ENCODE measurements around the gene SPDYE16. TPM values are rescaled to one million over a fixed set of nuclear protein-coding genes. Genes with fewer than 3 reads are reported as not detected.
"Not testable (repeated sequence)": the region's sequence is repeated elsewhere in the genome, so short reads cannot be mapped to it uniquely, and the experiment has no call there.

SPDYE16 gene
- polyA plus RNA-seq, 3 donors, result 1.0 to 1.8 (median 1.3) TPM

DNA sequence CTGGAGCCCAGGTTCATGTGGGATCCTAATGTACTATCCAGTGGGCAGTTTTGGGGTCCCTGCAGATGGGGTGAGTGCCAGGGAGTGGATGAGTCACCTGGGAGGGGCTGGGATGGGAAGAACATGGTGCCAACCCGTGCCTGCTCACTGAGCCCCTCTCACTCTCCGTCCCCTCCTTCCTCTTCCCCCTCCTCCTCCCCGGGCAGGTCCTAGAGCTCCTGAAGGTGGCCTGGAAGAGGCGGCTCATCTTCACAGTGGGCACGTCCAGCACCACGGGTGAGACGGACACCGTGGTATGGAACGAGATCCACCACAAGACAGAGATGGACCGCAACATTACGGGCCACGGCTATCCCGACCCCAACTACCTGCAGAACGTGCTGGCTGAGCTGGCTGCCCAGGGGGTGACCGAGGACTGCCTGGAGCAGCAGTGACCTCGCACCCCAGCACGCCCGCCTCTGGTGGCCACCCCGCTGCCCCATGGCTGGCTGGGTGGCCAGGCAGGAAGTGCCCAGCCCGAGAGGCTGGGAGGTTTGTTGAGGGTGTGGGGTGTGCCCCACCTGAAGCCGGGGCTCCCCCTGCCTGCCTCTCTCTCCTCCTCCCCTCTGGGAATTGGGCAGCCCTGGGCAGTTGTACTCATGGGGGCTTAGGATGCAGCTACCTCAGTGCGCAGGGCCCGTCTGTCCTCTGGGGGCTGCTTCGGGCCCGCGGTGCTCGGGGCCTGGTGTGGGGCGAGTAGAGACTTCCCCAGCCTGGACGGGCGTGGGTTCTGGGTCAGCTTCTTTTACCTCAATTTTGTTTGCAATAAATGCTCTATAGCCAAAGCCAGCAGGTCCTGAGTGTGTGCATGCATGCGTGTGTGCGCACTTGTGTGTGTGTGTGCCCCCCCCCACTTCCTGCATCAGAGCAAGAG, 37.7 kb downstream of the SPDYE16 start:
- DNase-seq (ENCODE audit: low read depth in 3 of 3, low spot score in 2 of 3), result no peak

DNA sequence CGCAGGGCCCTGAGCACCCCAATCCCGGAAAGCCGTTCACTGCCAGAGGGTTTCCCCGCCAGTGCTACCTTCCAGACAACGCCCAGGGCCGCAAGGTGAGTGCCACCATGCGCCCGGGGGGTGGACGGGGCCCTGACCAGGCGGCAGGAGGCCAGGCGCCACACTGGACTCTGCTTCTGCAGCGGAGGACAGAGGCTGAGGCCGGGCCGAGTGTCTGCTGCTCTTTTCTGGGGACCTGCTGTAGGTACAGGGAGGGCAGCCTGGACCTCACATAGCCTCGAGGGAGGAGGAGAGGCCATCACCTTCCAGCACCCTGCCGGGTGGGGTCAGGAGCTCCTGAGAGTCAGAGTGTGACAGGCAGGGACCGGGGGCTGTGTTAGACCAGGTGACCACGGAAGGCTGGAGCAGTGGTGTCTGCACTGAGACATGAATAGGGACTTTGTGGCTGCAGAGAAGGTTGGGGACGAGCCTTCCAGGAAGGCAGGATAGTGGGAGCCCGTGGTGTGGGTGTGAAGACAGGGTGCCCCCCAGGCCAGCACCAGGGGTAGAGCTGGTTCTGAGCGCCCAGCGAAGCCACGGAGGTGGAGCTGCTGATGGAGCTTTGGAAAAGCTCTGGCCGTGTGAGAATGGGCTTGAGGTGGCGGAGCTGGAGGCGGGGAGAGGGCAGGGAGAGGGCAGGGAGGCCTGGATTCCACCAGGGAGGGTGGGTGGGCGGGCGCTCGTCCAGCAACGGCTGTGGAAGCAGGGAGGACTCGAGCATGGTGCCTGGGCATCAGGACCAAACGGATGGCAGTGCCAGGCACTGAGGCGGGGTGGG, 38.5 kb downstream of the SPDYE16 start:
- DNase-seq (ENCODE audit: low read depth in 3 of 3, low spot score in 2 of 3), result not testable (repeated sequence)

DNA sequence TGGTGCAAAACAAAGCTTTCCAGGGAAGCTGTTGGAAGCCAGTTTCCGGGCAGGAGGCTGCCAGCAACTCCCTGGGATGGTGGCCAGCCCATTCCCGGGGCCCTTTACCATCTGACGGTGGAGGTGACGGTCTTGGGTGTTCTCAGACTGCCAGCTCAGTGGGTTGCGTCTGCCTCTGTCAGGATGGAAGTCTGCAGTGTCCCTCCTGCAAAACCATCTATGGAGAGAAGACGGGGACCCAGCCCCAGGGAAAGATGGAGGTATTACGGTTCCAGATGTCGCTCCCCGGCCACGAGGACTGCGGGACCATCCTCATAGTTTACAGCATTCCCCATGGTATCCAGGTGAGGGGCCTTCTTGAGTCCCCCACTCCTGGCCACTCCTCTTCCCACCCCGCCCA, 39.9 kb downstream of the SPDYE16 start:
- not testable (repeated sequence) for DNase-seq (ENCODE audit: low read depth in 3 of 3, low spot score in 2 of 3)

DNA sequence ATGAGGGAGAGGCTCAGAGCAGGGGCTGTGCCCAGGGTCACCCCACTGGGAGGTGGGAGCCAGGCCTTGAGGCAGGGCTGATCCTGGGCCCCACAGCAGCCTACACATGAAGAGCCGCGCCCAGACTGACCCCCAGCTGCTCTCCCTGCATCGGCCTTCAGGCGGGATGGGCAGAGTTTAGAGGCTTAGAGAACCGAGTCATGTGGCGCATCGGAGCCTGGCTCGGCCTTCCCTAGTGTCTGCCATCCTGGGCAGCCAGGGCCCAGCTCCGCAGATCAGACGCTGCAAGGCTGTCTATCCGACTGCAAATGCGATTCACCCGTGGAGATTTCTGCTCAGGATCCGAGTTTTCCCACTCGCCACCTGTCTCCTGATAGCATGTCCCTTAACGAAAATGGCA, 40.3 kb downstream of the SPDYE16 start:
- not testable (repeated sequence) for DNase-seq (ENCODE audit: low read depth in 3 of 3, low spot score in 2 of 3)

DNA sequence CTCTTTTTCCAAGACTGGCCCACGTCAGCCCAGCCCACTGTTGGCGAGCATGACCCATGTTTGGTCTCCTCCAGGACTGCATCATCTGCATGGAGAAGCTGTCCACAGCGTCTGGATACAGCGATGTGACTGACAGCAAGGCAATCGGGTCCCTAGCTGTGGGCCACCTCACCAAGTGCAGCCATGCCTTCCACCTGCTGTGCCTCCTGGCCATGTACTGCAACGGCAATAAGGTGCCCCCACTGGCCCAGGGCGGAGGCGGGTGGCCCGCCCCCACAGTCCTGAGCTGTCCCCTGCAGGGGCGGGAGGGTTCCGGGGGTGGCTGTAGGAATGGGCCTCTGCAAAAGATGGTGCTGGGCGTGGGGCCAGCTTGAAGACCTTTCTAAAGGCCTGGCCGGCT, 40.9 kb downstream of the SPDYE16 start:
- DNase-seq (ENCODE audit: low read depth in 3 of 3, low spot score in 2 of 3), result not testable (repeated sequence)

DNA sequence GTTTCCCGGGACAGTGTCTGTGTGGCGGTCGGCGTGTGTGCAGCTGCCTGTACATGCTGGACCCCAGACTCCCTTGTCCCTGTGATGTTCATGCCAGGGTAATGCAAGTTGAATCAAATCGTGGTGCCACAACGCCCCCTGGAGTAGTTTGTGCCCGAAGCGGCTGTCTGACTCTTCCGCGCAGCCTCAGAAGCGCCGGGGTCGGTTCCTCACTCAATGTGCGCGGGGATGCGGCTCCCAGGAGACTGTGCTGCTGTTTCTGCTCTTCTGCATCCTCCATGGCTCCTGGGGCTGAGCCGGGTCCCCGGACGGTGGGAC, 43.2 kb downstream of the SPDYE16 start:
- DNase-seq (ENCODE audit: low read depth in 3 of 3, low spot score in 2 of 3), result not testable (repeated sequence)

DNA sequence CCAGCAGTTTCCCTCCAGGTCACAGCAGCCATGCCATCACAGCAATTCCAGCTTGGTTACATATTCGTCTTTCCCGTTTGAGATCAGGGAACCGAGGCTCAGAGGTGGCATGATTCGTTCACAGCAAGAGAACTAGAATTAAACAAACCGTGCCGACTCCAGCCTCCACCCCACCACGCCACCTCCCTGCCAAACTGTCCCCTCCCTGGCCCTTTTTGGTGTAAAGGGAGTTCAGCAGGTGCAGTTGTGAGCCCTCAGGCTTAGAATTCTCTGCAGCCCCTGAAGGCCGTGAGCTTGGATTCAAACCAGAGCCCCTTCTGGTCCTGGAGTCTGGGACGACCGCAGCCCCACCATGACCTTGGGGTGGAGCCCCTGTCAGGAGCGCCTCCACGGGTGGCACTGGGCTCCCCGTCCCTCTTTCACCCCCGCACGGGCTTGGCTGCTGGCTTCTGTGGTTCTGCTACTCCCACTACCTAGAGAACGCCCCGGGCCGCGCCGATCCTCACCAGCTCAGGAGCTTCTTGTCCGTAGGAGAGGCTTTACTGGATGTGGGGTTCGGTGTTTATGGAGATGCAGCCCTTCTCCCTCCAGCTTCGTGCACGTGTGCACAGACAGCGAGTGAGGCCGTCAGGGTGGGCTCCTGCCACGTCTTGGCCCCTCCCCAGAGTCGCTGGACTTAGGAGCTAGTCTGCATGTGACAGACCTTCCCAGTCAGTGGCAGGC, 43.7 kb downstream of the SPDYE16 start:
- not testable (repeated sequence) for DNase-seq (ENCODE audit: low read depth in 3 of 3, low spot score in 2 of 3)

DNA sequence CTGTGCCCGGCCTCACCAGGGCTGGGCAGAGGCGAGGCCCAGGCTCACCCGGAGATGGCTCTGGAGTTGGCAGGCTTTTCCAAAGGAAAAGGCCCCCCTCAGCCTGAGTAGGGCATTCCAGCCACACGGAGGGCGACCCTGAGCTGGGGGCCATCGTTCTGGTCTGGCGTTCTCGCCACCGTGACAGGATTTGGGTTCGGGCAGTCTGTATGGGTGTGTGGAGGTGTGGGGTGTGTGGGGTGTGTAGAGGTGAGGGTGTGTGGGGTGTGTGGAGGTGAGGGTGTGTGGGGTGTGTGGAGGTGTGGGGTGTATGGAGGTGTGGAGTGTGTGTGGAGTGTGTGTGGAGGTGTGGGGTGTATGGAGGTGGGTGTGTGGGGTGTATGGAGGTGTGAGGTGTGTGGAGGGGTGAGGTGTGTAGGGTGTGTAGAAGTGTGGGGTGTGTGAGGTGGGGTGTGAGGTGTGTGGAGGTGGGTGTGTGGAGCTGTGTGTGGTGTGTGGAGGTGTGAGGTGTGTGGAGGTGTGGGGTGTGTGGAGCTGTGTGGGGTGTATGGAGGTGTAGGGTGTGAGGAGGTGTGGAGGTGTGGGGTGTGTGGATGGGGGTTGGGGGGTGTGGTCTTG, 44.4 kb downstream of the SPDYE16 start:
- not testable (repeated sequence) for DNase-seq (ENCODE audit: low read depth in 3 of 3, low spot score in 2 of 3)

DNA sequence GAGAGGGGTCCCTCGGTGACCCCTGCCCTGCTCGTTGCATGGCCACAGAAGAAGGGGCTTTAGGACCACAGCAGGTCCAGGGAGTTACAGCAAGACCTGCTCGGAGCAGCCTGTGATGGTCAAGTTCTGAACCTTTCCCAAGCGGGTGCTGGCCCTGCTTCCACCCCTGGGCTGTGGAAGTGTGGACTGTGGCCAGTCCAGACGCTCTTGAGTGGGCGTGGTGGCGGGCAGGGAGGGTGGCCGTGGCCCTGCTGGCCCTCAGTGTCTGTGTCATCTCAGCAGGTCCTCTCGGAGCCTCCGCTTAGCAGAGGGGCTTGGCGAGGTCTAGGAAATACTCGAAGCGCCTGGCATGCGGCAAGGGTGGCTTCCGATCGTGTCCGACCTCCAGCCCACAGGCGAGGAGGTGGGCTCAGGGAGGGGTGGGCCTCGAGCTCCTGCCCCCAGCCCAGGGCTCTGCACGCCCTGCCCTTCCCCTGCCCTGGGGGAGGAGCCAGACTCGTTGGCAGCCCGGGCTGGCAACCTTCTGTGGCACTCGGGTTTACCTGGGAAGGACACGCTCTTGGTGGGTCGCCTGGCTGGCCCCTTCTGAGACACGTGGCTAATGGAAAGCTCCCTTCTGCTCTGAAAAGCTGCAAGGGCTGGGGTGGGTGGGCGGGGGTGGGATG, 45.0 kb downstream of the SPDYE16 start:
- DNase-seq (ENCODE audit: low read depth in 3 of 3, low spot score in 2 of 3), result not testable (repeated sequence)

DNA sequence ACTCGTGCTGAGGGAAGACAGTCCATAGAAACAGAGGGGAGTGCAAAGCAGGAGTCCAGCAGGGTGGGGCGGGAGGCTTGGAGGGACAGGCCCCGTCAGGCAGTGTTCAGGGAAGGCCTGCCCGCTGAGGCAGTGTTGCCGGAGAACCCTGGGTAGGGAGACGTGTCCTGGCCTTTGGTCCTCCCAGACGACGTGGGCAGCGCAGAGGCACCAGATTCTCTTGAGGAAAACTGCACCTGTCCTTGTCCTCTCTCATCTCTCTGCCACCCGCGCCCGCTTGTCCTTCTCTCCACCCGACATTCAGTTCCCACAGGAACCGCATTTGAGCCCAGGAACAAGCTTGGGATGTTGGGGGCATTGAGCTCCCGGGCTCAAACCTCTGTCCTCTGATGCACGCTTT, 47.4 kb downstream of the SPDYE16 start:
- DNase-seq (ENCODE audit: low read depth in 3 of 3, low spot score in 2 of 3), result not testable (repeated sequence)

DNA sequence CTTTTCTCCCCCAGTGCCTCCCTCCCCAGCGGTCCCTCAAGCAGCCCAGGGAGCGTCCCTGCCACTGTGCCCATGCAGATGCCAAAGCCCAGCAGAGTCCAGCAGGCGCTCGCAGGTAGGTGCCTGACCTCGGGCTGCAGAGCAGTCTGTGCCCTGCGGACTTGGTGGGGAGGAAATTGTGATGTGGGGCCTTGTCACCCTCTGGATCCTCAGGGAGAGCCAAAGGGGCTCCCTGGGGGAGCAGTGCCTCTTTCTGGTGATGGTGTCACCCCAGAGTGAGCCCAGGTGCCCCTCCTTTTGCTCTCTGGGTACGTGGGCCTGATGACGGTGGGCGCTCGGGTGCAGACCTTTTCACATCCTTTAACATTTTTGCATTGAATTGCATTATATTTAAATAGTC, 51.0 kb downstream of the SPDYE16 start:
- DNase-seq (ENCODE audit: low read depth in 3 of 3, low spot score in 2 of 3), result not testable (repeated sequence)

DNA sequence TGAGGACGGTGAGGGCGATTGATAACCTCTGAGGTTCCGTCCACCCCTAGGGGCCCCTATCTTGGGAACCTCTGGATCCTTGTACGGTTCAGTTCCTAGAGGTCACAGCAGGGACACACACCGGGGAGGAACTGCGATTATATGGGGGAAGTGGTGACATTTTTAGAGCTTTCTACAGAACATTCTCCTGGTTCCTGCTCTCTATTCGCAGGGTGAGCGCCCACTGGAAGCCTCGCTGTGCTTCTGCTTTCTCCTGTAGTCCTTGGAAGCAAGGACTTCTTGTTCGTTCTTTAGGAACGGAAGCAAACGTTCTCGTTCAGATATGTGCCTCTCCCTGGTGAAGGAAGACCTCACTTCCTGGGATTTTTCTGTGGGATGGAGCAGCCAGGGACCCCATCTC, 55.1 kb downstream of the SPDYE16 start:
- not testable (repeated sequence) for DNase-seq (ENCODE audit: low read depth in 3 of 3, low spot score in 2 of 3)

DNA sequence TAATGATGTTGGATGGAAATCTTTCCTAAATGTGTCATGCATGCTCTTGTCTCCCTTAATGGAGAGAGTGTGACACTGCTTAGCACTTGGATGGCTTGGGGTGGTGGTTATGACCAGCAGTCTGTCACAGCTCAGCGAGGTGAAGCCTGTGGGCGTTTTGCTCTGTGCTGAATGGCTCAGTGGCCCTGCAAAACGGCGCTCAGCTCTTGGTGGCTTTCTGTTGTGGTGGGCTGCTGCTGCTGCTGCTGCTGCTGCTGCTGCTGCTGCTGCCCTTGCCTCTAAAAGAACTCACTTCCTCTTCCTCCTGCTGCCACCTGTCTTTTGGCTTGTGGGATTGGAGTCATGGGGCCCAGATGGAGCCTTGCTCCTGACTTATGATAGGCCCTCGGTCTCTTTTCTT, 56.5 kb downstream of the SPDYE16 start:
- DNase-seq (ENCODE audit: low read depth in 3 of 3, low spot score in 2 of 3), result not testable (repeated sequence)

DNA sequence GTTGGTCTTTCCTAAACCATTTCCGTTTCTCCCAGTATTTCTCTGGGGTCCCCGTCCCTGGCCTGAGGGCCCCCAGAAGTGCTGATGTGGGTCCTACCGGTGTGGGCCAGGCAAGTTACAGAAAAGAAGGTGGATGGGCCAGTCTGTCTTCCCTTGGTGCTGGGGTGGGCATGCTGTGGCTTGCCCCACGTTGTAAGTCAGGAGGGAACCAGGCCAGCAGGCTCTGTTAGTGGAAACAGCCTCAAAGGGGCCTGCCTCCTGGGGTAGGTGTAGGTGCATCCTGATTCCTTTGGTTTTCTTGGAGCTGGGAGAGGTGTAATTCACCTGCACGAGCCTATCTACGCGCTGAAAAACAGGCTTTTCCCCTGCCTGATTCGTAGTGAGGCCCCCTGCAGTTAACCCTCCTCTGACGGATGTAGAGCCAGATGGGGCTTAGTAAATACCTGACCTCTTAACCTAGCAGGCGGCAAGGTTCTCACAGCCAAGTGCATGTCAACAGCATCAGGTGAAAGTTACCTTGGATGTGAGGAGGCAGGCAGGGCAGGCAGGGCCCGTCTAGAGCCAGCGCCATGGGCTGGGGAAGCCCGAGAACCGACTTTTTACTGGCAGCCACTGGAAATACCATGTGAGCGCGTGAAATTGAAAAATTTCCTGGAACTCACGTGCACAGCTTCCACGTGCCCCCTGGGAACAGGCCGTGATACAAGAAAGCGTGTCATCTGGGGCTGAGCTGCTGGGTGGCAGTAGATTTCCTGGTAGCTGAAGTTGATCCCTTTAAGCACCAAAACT, 57.1 kb downstream of the SPDYE16 start:
- DNase-seq (ENCODE audit: low read depth in 3 of 3, low spot score in 2 of 3), result not testable (repeated sequence)

DNA sequence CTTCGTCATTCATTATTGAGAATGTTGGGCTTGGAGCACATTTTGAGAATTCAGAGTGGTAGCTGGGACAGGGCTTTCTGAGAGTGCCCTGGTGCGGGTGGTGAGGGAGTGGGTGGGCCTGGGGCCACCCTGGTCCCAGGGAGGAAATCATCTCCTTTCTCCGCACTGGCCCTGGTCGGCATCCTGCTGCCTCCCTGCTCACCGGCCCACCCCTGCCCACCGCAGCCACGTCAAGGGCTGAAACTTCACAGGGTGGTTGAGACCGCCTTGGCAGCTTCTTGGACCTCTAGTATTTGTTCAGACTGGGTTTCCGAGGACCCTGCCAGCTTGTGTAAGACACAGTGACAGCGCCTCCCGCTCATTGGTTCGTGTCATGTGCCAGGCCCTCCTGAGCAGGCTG, 58.6 kb downstream of the SPDYE16 start:
- DNase-seq (ENCODE audit: low read depth in 3 of 3, low spot score in 2 of 3), result not testable (repeated sequence)

DNA sequence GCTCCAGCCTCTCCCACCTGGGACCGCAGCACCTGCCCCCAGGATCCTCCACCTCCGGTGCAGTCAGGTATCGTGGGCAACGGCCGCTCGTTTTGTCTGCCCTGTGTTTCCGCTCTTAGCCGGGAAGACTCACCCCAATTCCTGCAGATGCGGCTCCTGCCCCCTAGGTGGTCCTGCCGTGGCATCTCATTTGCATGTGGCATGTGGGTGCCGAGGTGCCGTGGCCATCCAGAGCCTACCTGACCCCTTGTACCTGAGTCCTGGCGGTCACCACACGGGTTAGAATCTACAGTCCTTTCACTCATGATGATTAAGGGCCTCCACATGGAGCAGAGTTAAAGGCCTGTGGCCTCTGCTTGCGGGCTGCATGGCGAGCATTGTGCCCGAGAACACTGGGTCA, 60.0 kb downstream of the SPDYE16 start:
- DNase-seq (ENCODE audit: low read depth in 3 of 3, low spot score in 2 of 3), result not testable (repeated sequence)

DNA sequence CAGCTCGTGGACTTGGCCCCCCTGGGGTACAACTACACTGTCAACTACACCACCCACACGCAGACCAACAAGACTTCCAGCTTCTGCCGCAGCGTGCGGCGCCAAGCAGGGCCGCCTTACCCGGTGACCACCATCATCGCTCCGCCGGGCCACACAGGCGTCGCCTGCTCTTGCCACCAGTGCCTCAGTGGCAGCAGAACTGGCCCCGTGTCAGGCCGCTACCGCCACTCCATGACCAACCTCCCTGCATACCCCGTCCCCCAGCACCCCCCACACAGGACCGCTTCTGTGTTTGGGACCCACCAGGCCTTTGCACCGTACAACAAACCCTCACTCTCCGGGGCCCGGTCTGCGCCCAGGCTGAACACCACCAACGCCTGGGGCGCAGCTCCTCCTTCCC, 60.4 kb downstream of the SPDYE16 start:
- DNase-seq (ENCODE audit: low read depth in 3 of 3, low spot score in 2 of 3), result not testable (repeated sequence)
